ENCODE measurements around the gene AMD1. TPM values are rescaled to one million over a fixed set of nuclear protein-coding genes. Genes with fewer than 3 reads are reported as not detected.

The AMD1 gene
- total RNA-seq, 6 experiments from 2014 or later: 11.5 to 49.4 (median 24.2) TPM

DNA sequence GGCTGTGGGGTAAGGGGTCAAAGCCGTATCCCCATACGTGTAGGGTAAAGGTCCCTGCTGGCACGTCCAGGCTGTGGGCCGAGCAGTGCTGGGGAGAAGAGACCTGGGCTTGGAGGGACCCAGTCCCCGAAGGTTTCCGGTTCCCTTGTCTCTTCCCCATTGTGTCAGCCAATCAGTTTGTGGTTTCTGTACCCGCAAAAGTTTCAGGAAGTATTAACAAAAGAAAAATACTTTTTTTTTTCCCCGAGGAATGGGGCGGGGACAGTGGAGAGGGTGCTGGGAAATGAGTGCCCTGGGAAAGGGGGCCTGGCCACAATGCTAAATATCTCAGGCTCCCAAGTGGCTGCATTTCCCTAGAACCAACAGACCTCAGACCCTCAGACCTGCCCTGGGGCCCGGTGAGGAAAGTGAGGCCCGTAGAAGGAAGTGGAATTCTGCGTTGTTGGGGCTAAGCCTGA lies 15.2 kb upstream of the AMD1 start:
- no peak overlapping the region for H3K4me3 ChIP-seq
- intact Hi-C loops (cut with DNase I): no loop called here
- 61% methylated on average over 9 of the region's 12 CpGs for WGBS (ENCODE audit: insufficient coverage, low coverage, low lambda C conversion rate, missing lambda C conversion rate)
- H3K36me3 ChIP-seq: no peaks in the 10 kb centered on the region
- H3K9me3 ChIP-seq: no peaks in the 10 kb centered on the region
- DNase-seq (peak; percentile 34 to 58 (median 50)), ATAC-seq (peak; percentile 18 to 62 (median 40))
- H3K27me3 ChIP-seq: no peaks in the 10 kb centered on the region
- TF ChIP-seq, protein P1, sequence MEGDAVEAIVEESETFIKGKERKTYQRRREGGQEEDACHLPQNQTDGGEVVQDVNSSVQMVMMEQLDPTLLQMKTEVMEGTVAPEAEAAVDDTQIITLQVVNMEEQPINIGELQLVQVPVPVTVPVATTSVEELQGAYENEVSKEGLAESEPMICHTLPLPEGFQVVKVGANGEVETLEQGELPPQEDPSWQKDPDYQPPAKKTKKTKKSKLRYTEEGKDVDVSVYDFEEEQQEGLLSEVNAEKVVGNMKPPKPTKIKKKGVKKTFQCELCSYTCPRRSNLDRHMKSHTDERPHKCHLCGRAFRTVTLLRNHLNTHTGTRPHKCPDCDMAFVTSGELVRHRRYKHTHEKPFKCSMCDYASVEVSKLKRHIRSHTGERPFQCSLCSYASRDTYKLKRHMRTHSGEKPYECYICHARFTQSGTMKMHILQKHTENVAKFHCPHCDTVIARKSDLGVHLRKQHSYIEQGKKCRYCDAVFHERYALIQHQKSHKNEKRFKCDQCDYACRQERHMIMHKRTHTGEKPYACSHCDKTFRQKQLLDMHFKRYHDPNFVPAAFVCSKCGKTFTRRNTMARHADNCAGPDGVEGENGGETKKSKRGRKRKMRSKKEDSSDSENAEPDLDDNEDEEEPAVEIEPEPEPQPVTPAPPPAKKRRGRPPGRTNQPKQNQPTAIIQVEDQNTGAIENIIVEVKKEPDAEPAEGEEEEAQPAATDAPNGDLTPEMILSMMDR (IDR thresholded peaks at IDR 0.05): no peak
- no peaks in the 10 kb centered on the region for H3K4me1 ChIP-seq
- H3K27ac ChIP-seq: no peak overlapping the region

DNA sequence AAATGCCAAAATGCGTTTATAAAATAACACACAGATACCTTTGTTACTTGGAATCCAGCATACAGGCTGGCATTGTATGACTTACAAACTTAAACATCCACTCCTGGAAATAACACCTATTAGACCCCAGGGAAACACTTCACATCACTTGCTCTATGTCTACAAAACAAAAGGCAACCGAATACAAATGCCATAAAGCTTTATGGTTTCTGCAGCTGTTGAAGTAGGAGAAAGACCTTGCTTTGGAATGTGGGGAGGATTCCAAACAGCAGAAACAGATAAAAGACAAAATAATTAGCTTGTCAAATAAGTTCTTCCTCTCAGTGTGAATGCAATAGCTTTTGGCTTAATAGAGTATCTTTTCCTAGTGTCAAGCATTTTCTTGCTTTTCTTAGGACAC lies 9.8 kb upstream of the AMD1 start:
- Histone ChIP-seq H3K27ac (no peak overlapping the region), H3K27me3 (no peaks in the 10 kb centered on the region), H3K9me3 (no peaks in the 10 kb centered on the region), H3K4me1 (no peaks in the 10 kb centered on the region), H3K36me3 (no peaks in the 10 kb centered on the region), H3K4me3 (no peak overlapping the region)
- no peak for TF ChIP-seq POLR2A (IDR thresholded peaks at IDR 0.05)
- TF ChIP-seq, protein P1 (IDR thresholded peaks at IDR 0.05): no peak
- 73% methylated on average over 2 of the region's 2 CpGs for WGBS (ENCODE audit: insufficient coverage, low coverage, low lambda C conversion rate, missing lambda C conversion rate)
- no peak for ATAC-seq
- intact Hi-C loops (cut with DNase I): no loop called here
- DNase-seq: no peak

DNA sequence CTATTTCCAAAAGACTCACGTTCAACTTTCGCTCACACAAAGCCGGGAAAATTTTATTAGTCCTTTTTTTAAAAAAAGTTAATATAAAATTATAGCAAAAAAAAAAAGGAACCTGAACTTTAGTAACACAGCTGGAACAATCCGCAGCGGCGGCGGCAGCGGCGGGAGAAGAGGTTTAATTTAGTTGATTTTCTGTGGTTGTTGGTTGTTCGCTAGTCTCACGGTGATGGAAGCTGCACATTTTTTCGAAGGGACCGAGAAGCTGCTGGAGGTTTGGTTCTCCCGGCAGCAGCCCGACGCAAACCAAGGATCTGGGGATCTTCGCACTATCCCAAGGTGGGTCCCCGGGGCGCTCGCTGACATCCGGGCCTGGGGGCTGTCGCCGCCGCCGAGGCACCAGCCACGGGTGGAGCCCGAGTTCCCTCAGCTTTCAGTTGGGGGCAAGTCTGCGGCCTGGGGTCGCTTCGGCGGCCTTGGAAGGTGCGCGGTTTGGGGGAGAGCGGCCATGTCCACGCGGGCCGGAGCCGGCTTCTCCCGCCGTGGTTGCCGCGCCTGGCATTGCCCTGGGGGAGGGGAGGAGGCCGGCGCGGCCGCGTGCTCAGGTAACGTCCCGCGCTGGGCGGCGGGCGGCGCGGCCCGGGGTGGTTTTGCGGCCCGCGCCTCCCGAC lies 429 bp downstream of the AMD1 start:
- ATAC-seq: peak; percentile 41 to 67 (median 58)
- 1% methylated on average over 20 of the region's 60 CpGs for WGBS (ENCODE audit: insufficient coverage, low coverage, low lambda C conversion rate, missing lambda C conversion rate)
- H3K27me3 ChIP-seq: no peaks in the 10 kb centered on the region
- intact Hi-C loops (cut with DNase I): no loop called here
- H3K9me3 ChIP-seq: no peaks in the 10 kb centered on the region
- peaks cover 0 to 41% (median 8%) of the 10 kb centered on the region in 4 donors for H3K4me1 ChIP-seq
- peak overlapping the region; percentile 83 to 91 (median 85) for H3K27ac ChIP-seq
- TF ChIP-seq POLR2A (IDR thresholded peaks at IDR 0.05): no peak
- TF ChIP-seq, protein P1 (IDR thresholded peaks at IDR 0.05): no peak
- H3K4me3 ChIP-seq: peak overlapping the region; percentile 81 to 90 (median 89)
- DNase-seq: peak; percentile 72 to 81 (median 72)
- H3K36me3 ChIP-seq: no peaks in the 10 kb centered on the region

DNA sequence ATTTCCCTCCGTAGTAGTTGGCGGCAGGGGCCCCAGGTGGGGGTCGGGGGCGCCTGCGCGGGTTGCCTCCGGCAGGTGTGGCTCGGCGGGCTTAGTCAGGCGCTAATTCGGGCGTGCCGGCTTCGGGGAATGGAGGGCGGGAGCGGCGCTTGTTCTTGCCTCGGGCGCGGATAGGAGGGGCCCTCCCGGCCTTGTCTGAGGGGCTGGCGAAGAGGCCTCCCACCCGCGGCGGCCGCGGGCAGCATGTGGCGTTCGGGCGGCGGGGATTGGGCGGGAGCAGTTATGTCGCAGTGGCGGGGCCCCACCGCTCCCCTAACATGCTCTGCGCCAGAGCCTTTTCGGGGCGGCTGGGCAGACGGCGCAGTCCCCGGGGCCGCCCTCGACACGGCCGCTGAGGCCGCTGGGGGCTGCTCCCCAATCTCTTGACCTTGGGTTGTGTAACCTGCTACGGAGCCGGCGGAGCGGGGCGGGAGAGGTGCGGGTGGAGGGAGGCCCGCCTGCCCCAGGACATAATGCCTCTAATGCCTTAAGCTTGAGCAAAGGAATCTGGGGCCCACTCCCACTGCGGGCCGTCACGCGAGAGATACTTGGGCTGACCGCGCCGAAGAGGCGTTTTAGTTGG lies 1.1 kb downstream of the AMD1 start:
- peak overlapping the region; percentile 81 to 90 (median 89) for H3K4me3 ChIP-seq
- WGBS (ENCODE audit: insufficient coverage, low coverage, low lambda C conversion rate, missing lambda C conversion rate): 0% methylated on average over 2 of the region's 61 CpGs
- intact Hi-C loops (cut with DNase I): no loop called here
- H3K4me1 ChIP-seq: peaks cover 0 to 45% (median 8%) of the 10 kb centered on the region in 4 donors
- TF ChIP-seq POLR2A (IDR thresholded peaks at IDR 0.05): no peak
- TF ChIP-seq, protein P1 (IDR thresholded peaks at IDR 0.05): no peak
- DNase-seq: peak in 2 of 3 donors; percentile 54 to 68
- peak overlapping the region; percentile 83 to 91 (median 85) for H3K27ac ChIP-seq
- no peaks in the 10 kb centered on the region for H3K27me3 ChIP-seq
- no peaks in the 10 kb centered on the region for H3K9me3 ChIP-seq
- H3K36me3 ChIP-seq: no peaks in the 10 kb centered on the region
- ATAC-seq: peak; percentile 3 to 23 (median 19)

Measured in right lobe of liver (tissue), 6 donors.